HepG2 (cell line): Measurements from ENCODE around the gene STK24. TPM values are rescaled to one million over a fixed set of nuclear protein-coding genes. Genes with fewer than 3 reads are reported as not detected.
A peak's percentile ranks its signal among the peaks of the same experiment; 100 is the strongest.

Source experiments
- ATAC-seq: fragments of 200-7000 bp; cut with Tn5 transposase; 3 replicates; pipeline ENCODE4 v1.9.1; 2020; ENCODE audit warnings: mild to moderate bottlenecking, moderate library complexity
- BruUV-seq: library from RNA; stranded (reverse); fragments of 400-500 nt; replicated peaks from 2 replicates; lab custom pipeline; 2021; lab: Mats Ljungman, UMichigan
- CTCF ChIA-PET: fragments of 300-600 bp; formaldehyde crosslinking; extraction: SDS; loops from one replicate; lab custom pipeline; 2021; ENCODE audit warnings: low total read pairs, inconsistent platforms, low intra/inter-chr PET ratio; lab: Yijun Ruan, JAX
- POLR2A ChIA-PET: fragments of 350-600 bp; sonication (Branson Sonifier 250); formaldehyde crosslinking; loops from one replicate; lab custom pipeline; 2020; ENCODE audit warnings: antibody characterized with exemption, inconsistent platforms; lab: Yijun Ruan, JAX
- DNase-seq: peaks from one replicate; pipeline ENCODE4 v3.0.0-alpha.2; 2015; ENCODE audit warnings: low spot score
- FAIRE-seq: peaks from 3 replicates; lab custom pipeline; 2011; peaks lifted over from hg19 to GRCh38; lab: Jason Lieb, UNC
- H2AFZ ChIP-seq: one replicate; pipeline ENCODE4 v1.6.1; 2011; ENCODE audit warnings: low read length, inconsistent platforms
- H3K27ac ChIP-seq: fragments of 300-600 bp; 3 replicates; pipeline ENCODE4 v1.8.0; 2011; ENCODE audit warnings: mixed run types, mild to moderate bottlenecking, mixed read lengths, low read length, inconsistent platforms; ENCODE audit not compliant: insufficient read depth; ENCODE audit errors: extremely low read length
- H3K27me3 ChIP-seq, 2 experiments: fragments of 200-600 bp in 1 of 2; 2 replicates in 1 of 2; 3 replicates in 1 of 2; pipeline versions ENCODE4 v1.6.0 to v1.8.0; 2011; ENCODE audit warnings: low read length in 2 of 2, mild to moderate bottlenecking in 2 of 2, moderate library complexity in 2 of 2, inconsistent platforms in 1 of 2; ENCODE audit not compliant: insufficient read depth in 2 of 2, control insufficient read depth in 1 of 2
- H3K36me3 ChIP-seq, 2 experiments: fragments of 200-600 bp in 1 of 2; replicated peaks in 1 of 2; 2 replicates in 1 of 2; 3 replicates in 1 of 2; pipeline versions ENCODE4 v1.5.1 to v1.8.0; 2011; ENCODE audit warnings: low read length in 2 of 2, inconsistent platforms in 1 of 2; ENCODE audit not compliant: insufficient read depth in 2 of 2, control insufficient read depth in 1 of 2
- H3K4me1 ChIP-seq: 2 replicates; pipeline ENCODE4 v1.5.1; 2012; ENCODE audit warnings: low read length, inconsistent platforms; ENCODE audit not compliant: insufficient read depth
- H3K4me2 ChIP-seq: 2 replicates; pipeline ENCODE4 v1.6.0; 2011; ENCODE audit warnings: low read depth, low read length, inconsistent platforms
- H3K4me3 ChIP-seq, 3 experiments: fragments of 200-600 bp in 1 of 3; sonication (generic), shearing (Covaris generic) in 1 of 3; replicated peaks in 1 of 3; 2 replicates each; pipeline ENCODE4 v1.5.1; 2011 to 2016; ENCODE audit warnings: low read length in 3 of 3, inconsistent platforms in 2 of 3, low read depth in 2 of 3, mild to moderate bottlenecking in 2 of 3, control low read depth in 1 of 3, mixed read lengths in 1 of 3; ENCODE audit not compliant: insufficient read depth in 1 of 3
- H3K79me2 ChIP-seq: one replicate; pipeline ENCODE4 v1.6.1; 2011; ENCODE audit warnings: low read length, inconsistent platforms; ENCODE audit not compliant: insufficient read depth
- H3K9ac ChIP-seq: 2 replicates; pipeline ENCODE4 v1.6.0; 2011; ENCODE audit warnings: mild to moderate bottlenecking, low read depth, low read length, inconsistent platforms; ENCODE audit not compliant: insufficient read depth
- H3K9me3 ChIP-seq: 2 replicates; pipeline ENCODE4 v1.5.1; 2012; ENCODE audit warnings: mild to moderate bottlenecking, low read length
- H4K20me1 ChIP-seq: 2 replicates; pipeline ENCODE4 v1.6.0; 2011; ENCODE audit warnings: inconsistent platforms, mild to moderate bottlenecking, low read length, moderate library complexity; ENCODE audit not compliant: insufficient read depth
- EZH2 ChIP-seq: conservative IDR thresholded peaks from 2 replicates; pipeline ENCODE4 v1.6.1; 2012; ENCODE audit warnings: mild to moderate bottlenecking, low read depth, low read length, moderate library complexity
- RBM22 ChIP-seq: fragments of 200-400 bp; formaldehyde crosslinking; optimal IDR thresholded peaks from 2 replicates; pipeline ENCODE3; 2017; ENCODE audit warnings: mild to moderate bottlenecking, low read length, moderate library complexity
- XRCC5 ChIP-seq: fragments of 200-400 bp; formaldehyde crosslinking; optimal IDR thresholded peaks from 2 replicates; pipeline ENCODE3; 2017; ENCODE audit warnings: mild to moderate bottlenecking, low read length
- ZNF549 ChIP-seq: sonication (generic); formaldehyde crosslinking; IDR thresholded peaks from 2 replicates; pipeline ENCODE4 v1.5.0; 2020; ENCODE audit warnings: missing genetic modification reagents
- ZNF713 ChIP-seq: sonication (generic); formaldehyde crosslinking; IDR thresholded peaks from 2 replicates; pipeline ENCODE4 v1.4.0; 2020; ENCODE audit warnings: mild to moderate bottlenecking, missing genetic modification reagents
- WGBS: methylation state at CpG from one replicate; pipeline ENCODE4 v1.1.6; 2017; ENCODE audit warnings: low lambda C conversion rate; 5-methylcytosine and 5-hydroxymethylcytosine counted together
- in situ Hi-C: cut with HindIII; loops from 2 replicates; pipeline ENCODE4 v1.10.0; 2017; ENCODE audit warnings: low pct_unique_long_range_greater_than_20kb; ENCODE audit not compliant: extremely low pct_ligation_motif_present
- intact Hi-C: fragments of 100-400 bp; cut with micrococcal nuclease; formaldehyde crosslinking; loops from one replicate; pipeline ENCODE4 v1.10.0; 2022; ENCODE audit not compliant: unreplicated experiment
- polyA plus RNA-seq, 8 experiments: library from polyadenylated mRNA; depleted of rRNA in 3 of 8; stranded (reverse) in 7 of 8; unstranded in 1 of 8; fragments of >200 nt; fragmentation: Illumina TruSeq in 4 of 8; extraction: Trizol in 4 of 8; gene quantifications; 2 replicates each; pipeline versions ENCODE4 v1.2.1 to v1.2.3, GENCODE V29; 2011 to 2016; ENCODE audit warnings: low read depth in 4 of 8, missing spikeins in 1 of 8, mixed read lengths in 1 of 8; ENCODE audit not compliant: insufficient read depth in 1 of 8
- total RNA-seq, 5 experiments: library from RNA; depleted of rRNA; stranded (reverse); fragments of >200 nt; fragmentation: Illumina TruSeq; extraction: Trizol; gene quantifications; 2 replicates each; pipeline ENCODE4 v1.2.3, GENCODE V29; 2016; ENCODE audit warnings: low read depth in 1 of 5
- TF ChIP-seq, protein P1 (sequence below): conservative IDR thresholded peaks from 2 replicates; pipeline ENCODE4 v1.6.1; 2018; ENCODE audit warnings: missing genetic modification reagents
- TF ChIP-seq, protein P2 (sequence below): sonication (generic); formaldehyde crosslinking; IDR thresholded peaks from 2 replicates; pipeline ENCODE4 v1.5.1; 2020; ENCODE audit warnings: mild to moderate bottlenecking, missing genetic modification reagents, moderate library complexity

The STK24 gene
- total and polyA plus RNA-seq, 2 of the 13 experiments (the other 11 are each of a cell fraction or from before 2014, with no cell fraction given): 51.3 to 73.0 TPM

DNA sequence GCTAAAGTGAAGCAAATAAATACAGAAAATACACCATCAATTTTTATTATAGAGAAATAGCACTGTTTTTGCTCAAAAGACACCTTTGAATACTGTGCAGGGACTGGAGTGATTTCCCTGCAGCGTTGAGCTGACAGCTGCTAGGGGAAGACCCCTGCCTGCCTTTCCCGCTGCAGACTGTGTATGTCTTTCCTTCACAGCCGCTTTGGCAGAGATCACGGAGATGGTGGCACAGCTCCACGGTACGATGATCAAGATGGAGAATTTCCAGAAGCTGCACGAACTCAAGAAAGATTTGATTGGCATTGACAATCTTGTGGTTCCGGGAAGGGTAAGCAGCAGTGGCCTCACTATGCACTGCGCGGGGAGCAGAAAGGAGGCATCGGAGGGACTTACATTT lies 141.5 kb downstream of the STK24 start:
- DNase-seq (no peak), FAIRE-seq (no peak), ATAC-seq (no peak)
- BruUV-seq: no TSS peak
- no peak overlapping the region for H3K4me3 ChIP-seq
- no peaks in the 10 kb centered on the region for H3K4me1 ChIP-seq
- POLR2A ChIA-PET: no interaction called here
- H4K20me1 ChIP-seq: no peaks in the 10 kb centered on the region
- no peak overlapping the region for H2AFZ ChIP-seq
- no peaks in the 10 kb centered on the region for H3K27me3 ChIP-seq
- no peaks in the 10 kb centered on the region for H3K9me3 ChIP-seq
- in situ Hi-C loops: loop anchor here (25.0 kb wide), 1 partner anchor 573 kb away; no protein-coding TSS in a partner anchor
- WGBS: 96% methylated on average over 11 of the region's 11 CpGs
- H3K36me3 ChIP-seq: peaks cover 50 to 80% of the 10 kb centered on the region in 2 experiments
- H3K9ac ChIP-seq: no peak overlapping the region
- intact Hi-C loops: no loop called here
- H3K27ac ChIP-seq: no peak overlapping the region
- TF ChIP-seq EZH2: no peak
- TF ChIP-seq, protein P1, sequence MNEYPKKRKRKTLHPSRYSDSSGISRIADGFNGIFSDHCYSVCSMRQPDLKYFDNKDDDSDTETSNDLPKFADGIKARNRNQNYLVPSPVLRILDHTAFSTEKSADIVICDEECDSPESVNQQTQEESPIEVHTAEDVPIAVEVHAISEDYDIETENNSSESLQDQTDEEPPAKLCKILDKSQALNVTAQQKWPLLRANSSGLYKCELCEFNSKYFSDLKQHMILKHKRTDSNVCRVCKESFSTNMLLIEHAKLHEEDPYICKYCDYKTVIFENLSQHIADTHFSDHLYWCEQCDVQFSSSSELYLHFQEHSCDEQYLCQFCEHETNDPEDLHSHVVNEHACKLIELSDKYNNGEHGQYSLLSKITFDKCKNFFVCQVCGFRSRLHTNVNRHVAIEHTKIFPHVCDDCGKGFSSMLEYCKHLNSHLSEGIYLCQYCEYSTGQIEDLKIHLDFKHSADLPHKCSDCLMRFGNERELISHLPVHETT (CRISPR knock-in tag): no peak
- peak; percentile 54 for TF ChIP-seq RBM22
- no peak for TF ChIP-seq XRCC5
- no peak for TF ChIP-seq ZNF713 (CRISPR knock-in tag)
- CTCF ChIA-PET: no interaction called here
- H3K4me2 ChIP-seq: no peak overlapping the region
- H3K79me2 ChIP-seq: no peaks in the 10 kb centered on the region

DNA sequence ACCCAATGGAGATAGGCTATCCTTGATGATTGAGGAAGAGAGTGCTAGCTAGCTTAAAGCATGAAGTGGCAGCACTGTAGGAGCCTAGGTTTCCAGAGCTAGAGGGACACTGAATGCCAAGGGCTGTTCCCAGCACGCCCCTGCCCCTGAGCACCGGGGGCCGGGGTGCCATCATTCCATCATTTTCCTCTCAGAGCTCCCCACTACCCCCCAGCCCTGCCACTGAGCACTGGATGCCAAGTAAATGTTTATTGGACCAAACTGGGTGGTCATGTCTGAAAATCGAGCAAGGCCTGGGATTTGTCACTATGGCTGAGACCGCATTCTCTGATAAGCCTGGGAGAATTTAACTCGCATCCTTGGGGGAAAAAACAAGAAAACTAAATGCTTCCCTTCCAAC lies 142.8 kb downstream of the STK24 start:
- Histone ChIP-seq H3K9me3 (no peaks in the 10 kb centered on the region), H3K9ac (no peak overlapping the region), H3K4me1 (no peaks in the 10 kb centered on the region), H3K79me2 (no peaks in the 10 kb centered on the region), H3K36me3 (peaks cover 43 to 76% of the 10 kb centered on the region in 2 experiments), H3K27me3 (no peaks in the 10 kb centered on the region), H2AFZ (no peak overlapping the region), H3K4me2 (no peak overlapping the region), H3K4me3 (no peak overlapping the region), H4K20me1 (no peaks in the 10 kb centered on the region), H3K27ac (no peak overlapping the region)
- in situ Hi-C loops (loop anchor here (25.0 kb wide), 1 partner anchor 572 kb away; no protein-coding TSS in a partner anchor), intact Hi-C loops (no loop called here)
- WGBS: 94% methylated on average over 3 of the region's 6 CpGs
- TF ChIP-seq, protein P2, sequence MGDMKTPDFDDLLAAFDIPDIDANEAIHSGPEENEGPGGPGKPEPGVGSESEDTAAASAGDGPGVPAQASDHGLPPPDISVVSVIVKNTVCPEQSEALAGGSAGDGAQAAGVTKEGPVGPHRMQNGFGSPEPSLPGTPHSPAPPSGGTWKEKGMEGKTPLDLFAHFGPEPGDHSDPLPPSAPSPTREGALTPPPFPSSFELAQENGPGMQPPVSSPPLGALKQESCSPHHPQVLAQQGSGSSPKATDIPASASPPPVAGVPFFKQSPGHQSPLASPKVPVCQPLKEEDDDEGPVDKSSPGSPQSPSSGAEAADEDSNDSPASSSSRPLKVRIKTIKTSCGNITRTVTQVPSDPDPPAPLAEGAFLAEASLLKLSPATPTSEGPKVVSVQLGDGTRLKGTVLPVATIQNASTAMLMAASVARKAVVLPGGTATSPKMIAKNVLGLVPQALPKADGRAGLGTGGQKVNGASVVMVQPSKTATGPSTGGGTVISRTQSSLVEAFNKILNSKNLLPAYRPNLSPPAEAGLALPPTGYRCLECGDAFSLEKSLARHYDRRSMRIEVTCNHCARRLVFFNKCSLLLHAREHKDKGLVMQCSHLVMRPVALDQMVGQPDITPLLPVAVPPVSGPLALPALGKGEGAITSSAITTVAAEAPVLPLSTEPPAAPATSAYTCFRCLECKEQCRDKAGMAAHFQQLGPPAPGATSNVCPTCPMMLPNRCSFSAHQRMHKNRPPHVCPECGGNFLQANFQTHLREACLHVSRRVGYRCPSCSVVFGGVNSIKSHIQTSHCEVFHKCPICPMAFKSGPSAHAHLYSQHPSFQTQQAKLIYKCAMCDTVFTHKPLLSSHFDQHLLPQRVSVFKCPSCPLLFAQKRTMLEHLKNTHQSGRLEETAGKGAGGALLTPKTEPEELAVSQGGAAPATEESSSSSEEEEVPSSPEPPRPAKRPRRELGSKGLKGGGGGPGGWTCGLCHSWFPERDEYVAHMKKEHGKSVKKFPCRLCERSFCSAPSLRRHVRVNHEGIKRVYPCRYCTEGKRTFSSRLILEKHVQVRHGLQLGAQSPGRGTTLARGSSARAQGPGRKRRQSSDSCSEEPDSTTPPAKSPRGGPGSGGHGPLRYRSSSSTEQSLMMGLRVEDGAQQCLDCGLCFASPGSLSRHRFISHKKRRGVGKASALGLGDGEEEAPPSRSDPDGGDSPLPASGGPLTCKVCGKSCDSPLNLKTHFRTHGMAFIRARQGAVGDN (CRISPR knock-in tag): 0 out of 2 replicates have a peak, but pooled peaks have one; percentile 5
- TF ChIP-seq ZNF549 (CRISPR knock-in tag): no peak
- POLR2A ChIA-PET: no interaction called here
- CTCF ChIA-PET: no interaction called here
- DNase-seq (no peak), ATAC-seq (no peak), FAIRE-seq (no peak)
- BruUV-seq: no TSS peak
